GM12891 (cell line): ENCODE data around the gene ACOT4.
"Not testable (repeated sequence)": the region's sequence is repeated elsewhere in the genome, so short reads cannot be mapped to it uniquely, and the experiment has no call there.

ENCODE experiments used
- DNase-seq: peaks from one replicate; pipeline ENCODE4 v3.0.0; 2011; ENCODE audit warnings: low spot score; ENCODE audit not compliant: insufficient read length
- FAIRE-seq: peaks from 2 replicates; lab custom pipeline; 2011; peaks lifted over from hg19 to GRCh38; lab: Jason Lieb, UNC
- PAX5 ChIP-seq: IDR thresholded peaks from 2 replicates; pipeline ENCODE4 v1.6.1; 2011; ENCODE audit warnings: low read length, moderate library complexity, mild to moderate bottlenecking; ENCODE audit not compliant: insufficient read depth, severe bottlenecking
- POLR2A ChIP-seq: IDR thresholded peaks from 2 replicates; pipeline ENCODE4 v1.6.1; 2011; ENCODE audit warnings: low read depth, low read length, control low read depth
- POLR2AphosphoS5 ChIP-seq: IDR thresholded peaks from 2 replicates; pipeline ENCODE4 v1.6.1; 2011; ENCODE audit warnings: low read depth, low read length, control low read depth
- POU2F2 ChIP-seq: IDR thresholded peaks from 2 replicates; pipeline ENCODE4 v1.6.1; 2011; ENCODE audit warnings: low read depth, mild to moderate bottlenecking, control low read depth, low read length, moderate library complexity
- SPI1 ChIP-seq: IDR thresholded peaks from 2 replicates; pipeline ENCODE4 v1.6.1; 2011; ENCODE audit warnings: low read depth, low read length, control low read depth
- TAF1 ChIP-seq: IDR thresholded peaks from 2 replicates; pipeline ENCODE4 v1.6.1; 2011; ENCODE audit warnings: low read depth, low read length, control low read depth

The ACOT4 gene

DNA sequence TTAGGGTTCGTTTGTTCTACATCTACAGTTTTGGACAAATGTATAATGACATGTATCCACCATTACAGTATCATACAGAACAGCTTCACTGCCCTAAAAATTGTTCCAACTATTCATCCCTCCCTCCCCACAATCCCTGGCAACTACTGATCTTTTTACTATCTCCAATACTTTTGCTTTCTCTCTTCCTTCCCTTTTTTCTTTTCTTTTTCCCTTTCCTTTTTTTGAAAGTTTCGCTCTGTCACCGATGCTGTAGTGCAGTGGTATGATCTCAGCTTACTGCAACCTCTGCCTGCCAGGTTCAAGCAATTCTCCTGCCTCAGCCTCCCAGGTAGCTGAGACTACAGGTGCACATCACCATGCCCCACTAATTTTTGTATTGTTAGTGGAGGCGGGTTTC is 2.6 kb upstream of the ACOT4 start:
- FAIRE-seq = no peak
- DNase-seq = no peak
- no peak for TF ChIP-seq POLR2A
- TF ChIP-seq TAF1 = no peak
- TF ChIP-seq SPI1 = no peak
- no peak for TF ChIP-seq POLR2AphosphoS5
- TF ChIP-seq POU2F2 = no peak
- no peak for TF ChIP-seq PAX5

DNA sequence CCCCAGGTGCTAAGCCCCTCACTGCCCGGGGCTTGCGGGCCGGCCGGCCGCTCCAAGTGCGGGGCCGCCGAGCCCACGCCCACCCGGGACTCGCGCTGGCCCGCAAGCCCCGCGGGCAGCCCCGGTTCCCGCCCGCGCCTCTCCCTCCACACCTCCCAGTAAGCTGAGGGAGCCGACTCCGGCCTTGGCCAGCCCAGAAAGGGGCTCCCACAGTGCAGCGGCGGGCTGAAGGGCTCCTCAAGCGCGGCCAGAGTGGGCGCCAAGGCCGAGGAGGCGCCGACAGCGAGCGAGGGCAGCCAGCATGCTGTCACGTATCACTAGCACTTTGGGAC is 1.0 kb upstream of the ACOT4 start:
- not testable (repeated sequence) for DNase-seq, FAIRE-seq

DNA sequence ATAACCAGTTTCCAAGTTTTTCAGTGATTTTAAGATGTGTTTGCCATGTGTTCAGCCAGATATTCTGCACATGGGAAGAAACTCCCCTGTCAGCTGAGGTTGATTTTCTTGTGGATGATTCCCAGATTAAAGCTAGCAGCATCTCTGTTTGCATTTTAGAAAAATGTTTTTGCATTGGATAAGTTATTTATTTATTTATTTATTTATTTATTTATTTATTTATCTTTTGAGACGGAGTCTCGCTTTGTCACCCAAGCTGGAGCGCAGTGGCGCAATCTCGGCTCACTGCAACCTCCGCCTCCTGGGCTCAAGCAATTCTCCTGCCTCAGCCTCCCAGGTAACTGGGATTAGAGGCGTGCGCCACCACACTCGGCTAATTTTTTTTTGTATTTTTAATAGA is 2.8 kb downstream of the ACOT4 start:
- TF ChIP-seq POLR2A = no peak
- DNase-seq (no peak), FAIRE-seq (no peak)

DNA sequence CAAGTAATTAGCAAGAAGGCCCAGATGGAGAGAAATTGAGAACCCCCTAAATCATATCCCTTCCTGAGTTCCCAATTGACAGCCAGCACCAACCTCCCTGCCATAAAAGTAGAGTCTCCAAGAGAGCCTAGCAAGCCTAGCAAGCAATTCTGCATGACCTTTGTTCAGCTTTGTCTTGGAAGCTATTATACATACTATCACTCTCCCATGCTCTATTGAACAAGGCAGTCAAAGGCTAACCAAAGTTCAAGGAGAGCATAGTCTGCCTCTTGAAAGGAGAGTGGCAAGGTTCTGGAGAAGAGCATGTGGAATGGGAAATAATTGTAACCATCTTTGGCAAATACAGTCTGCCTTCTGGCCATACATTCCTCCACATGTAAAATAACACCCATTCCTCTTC is 7.8 kb downstream of the ACOT4 start:
- DNase-seq (no peak), FAIRE-seq (no peak)
- no peak for TF ChIP-seq POLR2A
- no peak for TF ChIP-seq PAX5
- no peak for TF ChIP-seq POLR2AphosphoS5
- TF ChIP-seq SPI1 = no peak
- TF ChIP-seq TAF1 = no peak
- TF ChIP-seq POU2F2 = no peak

DNA sequence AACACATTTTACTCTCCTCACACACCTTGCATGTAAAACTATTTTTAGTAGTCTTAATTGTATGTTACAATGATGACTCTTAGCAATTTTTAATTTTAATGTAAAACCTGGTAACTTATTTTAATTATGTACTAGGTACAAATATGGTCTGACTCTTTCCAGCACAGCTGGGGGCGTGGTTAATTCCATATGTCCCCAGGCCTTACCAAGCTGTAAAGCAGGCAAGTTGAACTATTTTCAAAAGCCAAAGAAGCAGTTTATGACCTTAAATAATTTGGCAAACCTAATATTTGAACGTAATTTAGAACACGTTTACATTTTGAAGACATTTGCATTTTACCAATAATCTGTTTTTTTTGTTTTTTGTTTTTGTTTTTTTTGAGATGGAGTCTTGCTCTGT is 11.3 kb downstream of the ACOT4 start:
- FAIRE-seq (no peak), DNase-seq (no peak)
- TF ChIP-seq PAX5 (no peak), TAF1 (no peak), POLR2AphosphoS5 (no peak), POU2F2 (no peak), SPI1 (no peak)

DNA sequence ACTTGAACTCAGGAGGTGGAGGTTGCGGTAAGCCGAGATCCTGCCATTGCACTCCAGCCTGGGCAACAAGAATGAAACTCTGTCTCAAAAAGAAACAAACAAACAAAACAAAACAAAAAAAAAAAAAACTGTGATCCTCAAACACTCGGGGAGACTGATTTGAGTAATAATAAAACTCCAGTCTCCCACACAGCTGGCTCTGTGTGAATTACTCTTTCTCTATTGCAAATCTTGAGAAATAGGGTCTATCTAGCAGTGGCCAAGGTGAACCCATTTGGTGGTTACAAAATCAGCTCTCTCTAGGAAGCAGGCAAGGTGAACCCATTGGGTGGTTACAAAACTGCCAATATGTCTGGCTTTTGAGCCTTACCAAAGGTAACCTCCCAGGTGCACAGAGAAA is 14.6 kb downstream of the ACOT4 start:
- no peak for TF ChIP-seq POU2F2
- no peak for TF ChIP-seq PAX5
- TF ChIP-seq POLR2AphosphoS5 = no peak
- no peak for TF ChIP-seq TAF1
- TF ChIP-seq SPI1 = no peak
- TF ChIP-seq POLR2A = no peak
- FAIRE-seq (no peak), DNase-seq (no peak)

DNA sequence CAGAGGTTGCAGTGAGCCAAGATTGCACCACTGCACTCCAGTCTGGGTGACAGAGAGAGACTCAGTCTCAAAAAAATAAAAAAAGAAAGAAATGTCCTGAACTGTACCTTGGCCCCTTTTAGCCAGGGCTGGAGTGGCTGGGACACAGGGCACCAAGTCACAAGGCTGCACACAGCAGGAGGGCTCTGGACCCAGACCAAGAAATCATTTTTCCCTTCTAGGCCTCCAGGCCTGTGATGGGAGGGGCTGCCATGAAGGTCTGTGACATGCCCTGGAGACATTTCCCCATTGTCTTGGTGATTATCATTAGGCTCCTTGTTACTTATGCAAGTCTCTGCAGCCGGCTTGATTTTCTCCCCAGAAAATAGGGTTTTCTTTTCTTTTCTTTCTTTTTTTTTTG is 15.6 kb downstream of the ACOT4 start:
- TF ChIP-seq TAF1 (no peak), POLR2A (no peak), SPI1 (no peak), POLR2AphosphoS5 (no peak), POU2F2 (no peak), PAX5 (no peak)
- FAIRE-seq (no peak), DNase-seq (no peak)

DNA sequence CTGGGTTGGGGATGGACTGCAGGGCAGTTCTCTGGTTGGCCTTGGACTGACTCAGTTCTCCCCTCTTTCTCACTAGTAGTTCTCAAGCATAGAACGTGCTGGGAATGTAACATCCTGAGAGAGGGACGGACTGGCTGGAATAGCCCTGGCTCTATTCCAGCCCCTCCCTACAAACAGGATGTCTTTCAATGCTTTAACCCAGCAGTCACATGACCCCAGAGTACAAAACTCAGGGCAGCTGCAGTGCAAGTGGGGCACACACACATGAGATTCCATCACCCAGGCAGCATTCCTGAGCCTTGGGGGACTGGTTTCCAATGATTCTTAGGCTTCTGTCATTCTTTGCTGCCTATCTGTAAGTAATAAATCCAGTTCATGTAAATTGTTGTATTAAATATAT is 19.0 kb downstream of the ACOT4 start:
- TF ChIP-seq PAX5 (no peak), SPI1 (no peak), POLR2AphosphoS5 (no peak), TAF1 (no peak), POU2F2 (no peak), POLR2A (no peak)
- DNase-seq = no peak
- FAIRE-seq = no peak

DNA sequence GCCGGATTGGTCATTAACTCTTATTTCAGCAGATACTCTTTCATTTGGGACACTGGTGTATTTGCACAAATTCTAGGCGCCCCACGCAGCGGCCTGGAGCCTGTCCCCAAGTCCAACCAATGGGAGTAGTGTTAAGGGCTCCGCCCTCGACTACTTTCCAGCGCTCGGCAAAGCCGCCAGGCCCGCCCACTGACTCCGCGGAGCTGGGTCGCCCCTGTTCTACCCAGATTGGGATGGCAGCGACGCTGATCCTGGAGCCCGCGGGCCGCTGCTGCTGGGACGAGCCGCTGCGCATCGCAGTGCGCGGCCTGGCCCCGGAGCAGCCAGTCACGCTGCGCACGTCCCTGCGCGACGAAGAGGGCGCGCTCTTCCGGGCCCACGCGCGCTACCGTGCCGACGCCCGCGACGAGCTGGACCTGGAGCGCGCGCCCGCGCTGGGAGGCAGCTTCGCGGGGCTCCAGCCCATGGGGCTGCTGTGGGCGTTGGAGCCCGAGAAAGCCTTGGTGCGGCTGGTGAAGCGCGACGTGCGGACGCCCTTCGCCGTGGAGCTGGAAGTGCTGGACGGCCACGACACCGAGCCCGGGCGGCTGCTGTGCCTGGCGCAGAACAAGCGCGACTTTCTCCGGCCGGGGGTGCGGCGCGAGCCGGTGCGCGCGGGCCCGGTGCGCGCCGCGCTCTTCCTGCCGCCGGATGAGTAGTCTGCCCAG is 20.8 kb downstream of the ACOT4 start, which contains the start of gene ACOT6:
TSS of gene ACOT6 (plus strand) at position 179 of the 707 bp plus-strand sequence. CDS start at position 234, 55 bp downstream.
- no peak for TF ChIP-seq TAF1
- FAIRE-seq (peak; percentile 93), DNase-seq (peak; percentile 63)

DNA sequence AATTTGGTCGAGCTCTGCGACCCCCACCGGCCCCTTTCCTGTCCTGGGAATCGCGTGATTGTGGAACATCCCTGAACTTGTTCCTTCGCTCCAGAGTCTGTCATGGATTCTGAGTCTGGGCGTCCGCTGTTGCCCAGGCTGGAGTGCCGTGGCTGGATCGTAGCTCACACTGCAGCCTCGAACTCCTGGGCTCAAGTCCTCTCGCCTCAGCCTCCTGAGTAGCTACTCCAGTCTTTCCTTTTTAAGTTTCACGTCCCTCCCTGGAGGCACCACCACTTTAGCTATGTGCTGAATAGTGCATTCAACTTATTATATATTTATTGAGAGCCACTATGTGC is 21.3 kb downstream of the ACOT4 start:
- TF ChIP-seq POU2F2 (no peak), POLR2A (no peak), PAX5 (no peak), SPI1 (no peak), POLR2AphosphoS5 (no peak), TAF1 (no peak)
- DNase-seq = no peak
- FAIRE-seq = no peak

DNA sequence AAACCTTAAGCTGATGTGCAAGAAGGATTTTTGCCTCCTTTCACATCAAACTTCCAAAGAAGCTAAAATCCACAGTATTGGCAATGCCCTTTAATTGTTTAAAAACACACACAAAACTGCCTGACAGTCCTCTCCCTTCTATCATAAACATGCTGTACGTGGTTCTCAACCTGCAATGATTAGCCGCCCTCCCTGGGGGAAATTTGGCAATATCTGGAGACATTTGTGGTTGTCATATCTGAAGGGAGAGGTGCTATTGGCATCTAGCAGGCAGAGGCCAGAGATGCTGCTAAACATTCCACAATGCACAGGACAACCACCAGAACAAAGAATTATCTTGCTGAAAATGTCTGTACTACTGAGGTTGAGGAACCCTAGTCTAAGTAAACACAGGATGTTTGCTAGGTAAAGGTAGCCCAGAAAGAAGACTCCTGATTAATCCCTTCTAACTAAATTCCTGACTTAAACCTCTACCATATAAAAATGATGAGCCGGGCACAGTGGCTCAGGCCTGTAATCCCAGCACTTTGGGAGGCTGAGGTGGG is 21.8 kb downstream of the ACOT4 start:
- DNase-seq (no peak), FAIRE-seq (no peak)
- TF ChIP-seq POU2F2 (no peak), TAF1 (no peak), POLR2AphosphoS5 (no peak), POLR2A (no peak), SPI1 (no peak), PAX5 (no peak)
